HEK293T (cell line): Measurements from ENCODE around the gene WWOX.

Experiments used
- CTCF ChIA-PET: fragments of 350-600 bp; formaldehyde crosslinking; extraction: SDS; loops from one replicate; lab custom pipeline; 2021; ENCODE audit warnings: antibody characterized with exemption, inconsistent platforms; lab: Yijun Ruan, JAX
- POLR2A ChIA-PET: fragments of 350-600 bp; formaldehyde crosslinking; extraction: SDS; loops from one replicate; lab custom pipeline; 2020; ENCODE audit warnings: antibody characterized with exemption, inconsistent platforms; lab: Yijun Ruan, JAX
- DNase-seq: peaks from one replicate; pipeline ENCODE4 v3.0.0; 2012; ENCODE audit warnings: mixed read lengths; ENCODE audit errors: extremely low spot score
- BHLHE40 ChIP-seq: fragments of 450-650 bp; IDR thresholded peaks from 2 replicates; pipeline ENCODE4 v1.6.1; 2016; ENCODE audit warnings: mild to moderate bottlenecking, moderate library complexity, borderline replicate concordance
- FOXK2 ChIP-seq: fragments of 450-650 bp; IDR thresholded peaks from 2 replicates; pipeline ENCODE4 v1.6.1; 2016; ENCODE audit warnings: mild to moderate bottlenecking
- HDGF ChIP-seq: fragments of 450-650 bp; IDR thresholded peaks from 2 replicates; pipeline ENCODE4 v1.6.1; 2017; ENCODE audit warnings: antibody characterized with exemption, borderline replicate concordance
- PKNOX1 ChIP-seq: fragments of 450-650 bp; IDR thresholded peaks from 2 replicates; pipeline ENCODE4 v1.6.1; 2016
- SP1 ChIP-seq: fragments of 450-650 bp; IDR thresholded peaks from 2 replicates; pipeline ENCODE4 v1.6.1; 2017
- SUZ12 ChIP-seq: fragments of 450-650 bp; IDR thresholded peaks from 2 replicates; pipeline ENCODE4 v1.6.1; 2016; ENCODE audit warnings: mild to moderate bottlenecking
- TARDBP ChIP-seq: fragments of 450-650 bp; IDR thresholded peaks from 2 replicates; pipeline ENCODE4 v1.6.1; 2016
- ZNF384 ChIP-seq: fragments of 450-650 bp; IDR thresholded peaks from 2 replicates; pipeline ENCODE4 v1.6.1; 2016

WWOX gene

GRCh38 chr16:79261944-79262552, 1162.6 kb downstream of the WWOX start:
- CTCF ChIA-PET: no interaction called here
- POLR2A ChIA-PET: no interaction called here
- TF ChIP-seq FOXK2 (no peak), BHLHE40 (no peak), SUZ12 (no peak), TARDBP (no peak), ZNF384 (no peak), HDGF (no peak), SP1 (no peak), PKNOX1 (no peak)
- DNase-seq: no peak
